GM12878 (cell line): ENCODE measurements around the gene DDX51. TPM values are rescaled to one million over a fixed set of nuclear protein-coding genes. Genes with fewer than 3 reads are reported as not detected.

Experiments used
- ATAC-seq: fragments of 200-7000 bp; cut with Tn5 transposase; 3 replicates; pipeline ENCODE4 v1.9.1; 2020; ENCODE audit warnings: mild to moderate bottlenecking, moderate library complexity
- BruUV-seq: library from RNA; stranded (reverse); fragments of 400-500 nt; replicated peaks from 2 replicates; lab custom pipeline; 2021; lab: Mats Ljungman, UMichigan
- CTCF ChIA-PET: fragments of 300-600 bp; sonication (Branson Sonifier 250); formaldehyde crosslinking; extraction: SDS; loops from one replicate; lab custom pipeline; 2021; ENCODE audit warnings: inconsistent platforms; lab: Yijun Ruan, JAX
- POLR2A ChIA-PET: fragments of 350-600 bp; formaldehyde crosslinking; extraction: SDS; loops from one replicate; lab custom pipeline; 2021; ENCODE audit warnings: inconsistent platforms; lab: Charles Lee
- RAD21 ChIA-PET: fragments of 300-600 bp; sonication (Branson Sonifier 250); formaldehyde crosslinking; loops from one replicate; lab custom pipeline; 2023; ENCODE audit warnings: antibody characterized with exemption; ENCODE audit not compliant: unreplicated experiment; lab: Charles Lee
- SMC1A ChIA-PET: fragments of 300-600 bp; sonication (Branson Sonifier 250); formaldehyde crosslinking; loops from one replicate; lab custom pipeline; 2023; ENCODE audit not compliant: unreplicated experiment, uncharacterized antibody; lab: Charles Lee
- DNase-seq: peaks from one replicate; pipeline ENCODE4 v3.0.0-alpha.2; 2011; ENCODE audit warnings: low read depth, low spot score
- FAIRE-seq: peaks from 3 replicates; lab custom pipeline; 2011; peaks lifted over from hg19 to GRCh38; lab: Jason Lieb, UNC
- H2AFZ ChIP-seq: 2 replicates; pipeline ENCODE4 v1.6.0; 2011; ENCODE audit warnings: low read depth, low read length, control low read depth; ENCODE audit not compliant: control insufficient read depth
- H3K27ac ChIP-seq: 2 replicates; pipeline ENCODE4 v1.5.1; 2011; ENCODE audit warnings: control low read depth; ENCODE audit not compliant: control insufficient read depth, insufficient read depth
- H3K27me3 ChIP-seq, 2 experiments: replicated peaks in 1 of 2; 2 replicates each; pipeline versions ENCODE4 v1.6.0 to v1.6.1; 2011; ENCODE audit warnings: low read length in 1 of 2; ENCODE audit not compliant: control insufficient read depth in 2 of 2, insufficient read depth in 2 of 2
- H3K36me3 ChIP-seq, 2 experiments: 2 replicates each; pipeline ENCODE4 v1.5.1; 2011; ENCODE audit warnings: low read length in 1 of 2; ENCODE audit not compliant: control insufficient read depth in 2 of 2, insufficient read depth in 2 of 2
- H3K4me1 ChIP-seq: 2 replicates; pipeline ENCODE4 v1.6.1; 2011; ENCODE audit warnings: mild to moderate bottlenecking, low read length, moderate library complexity, mixed read lengths; ENCODE audit not compliant: control insufficient read depth, insufficient read depth
- H3K4me2 ChIP-seq: 2 replicates; pipeline ENCODE4 v1.6.0; 2011; ENCODE audit warnings: control low read depth; ENCODE audit not compliant: control insufficient read depth, insufficient read depth
- H3K4me3 ChIP-seq: fragments of 200-600 bp; sonication (generic); 2 replicates; pipeline ENCODE4 v1.5.1; 2016
- H3K79me2 ChIP-seq: 2 replicates; pipeline ENCODE4 v1.6.0; 2011; ENCODE audit warnings: low read length; ENCODE audit not compliant: control insufficient read depth, insufficient read depth
- H3K9ac ChIP-seq: 2 replicates; pipeline ENCODE4 v1.8.0; 2011; ENCODE audit warnings: low read length, control low read depth, mixed read lengths; ENCODE audit not compliant: control insufficient read depth, insufficient read depth
- H3K9me3 ChIP-seq: replicated peaks from 3 replicates; pipeline ENCODE4 v1.5.1; 2011; ENCODE audit warnings: mild to moderate bottlenecking, low read length; ENCODE audit not compliant: control insufficient read depth, insufficient read depth
- H4K20me1 ChIP-seq: 2 replicates; pipeline ENCODE4 v1.6.0; 2011; ENCODE audit not compliant: control insufficient read depth, insufficient read depth
- ASH2L ChIP-seq: fragments of 300-600, 200-600 bp; sonication (generic); IDR thresholded peaks from 2 replicates; pipeline ENCODE4 v1.6.1; 2017; ENCODE audit warnings: low read depth, mild to moderate bottlenecking, borderline replicate concordance
- BRCA1 ChIP-seq: IDR thresholded peaks from 2 replicates; pipeline ENCODE4 v1.6.1; 2011; ENCODE audit warnings: low read depth, low read length, improper control_type of control experiment
- CHD2 ChIP-seq: IDR thresholded peaks from 2 replicates; pipeline ENCODE4 v1.6.1; 2011; ENCODE audit warnings: low read depth, low read length, improper control_type of control experiment, borderline replicate concordance
- CUX1 ChIP-seq: IDR thresholded peaks from 2 replicates; pipeline ENCODE4 v1.6.1; 2012; ENCODE audit warnings: improper control_type of control experiment, low read depth, low read length; ENCODE audit not compliant: insufficient replicate concordance
- FOS ChIP-seq: IDR thresholded peaks from 3 replicates; pipeline ENCODE4 v1.6.1; 2011; ENCODE audit warnings: borderline replicate concordance; ENCODE audit not compliant: insufficient read length; ENCODE audit errors: extremely low read depth
- NBN ChIP-seq: fragments of 450-650 bp; IDR thresholded peaks from 2 replicates; pipeline ENCODE4 v1.6.1; 2016
- POLR2A ChIP-seq: IDR thresholded peaks from 2 replicates; pipeline ENCODE4 v1.6.1; 2011; ENCODE audit warnings: low read depth, mild to moderate bottlenecking, low read length
- POLR2AphosphoS5 ChIP-seq: IDR thresholded peaks from 2 replicates; pipeline ENCODE4 v1.6.1; 2011; ENCODE audit warnings: mild to moderate bottlenecking, low read length, inconsistent platforms
- PRDM15 ChIP-seq: fragments of 450-650 bp; formaldehyde crosslinking; IDR thresholded peaks from 2 replicates; pipeline ENCODE4 v1.4.0; 2020; ENCODE audit warnings: mild to moderate bottlenecking, moderate library complexity
- RELB ChIP-seq: fragments of 450-650 bp; IDR thresholded peaks from 2 replicates; pipeline ENCODE4 v1.6.1; 2017; ENCODE audit warnings: low read depth, mild to moderate bottlenecking, moderate library complexity
- SMARCA5 ChIP-seq: fragments of 450-650 bp; IDR thresholded peaks from 2 replicates; pipeline ENCODE4 v1.6.1; 2017; ENCODE audit warnings: mild to moderate bottlenecking
- SUZ12 ChIP-seq: fragments of 200-600 bp; sonication (generic); IDR thresholded peaks from one replicate; pipeline ENCODE4 v1.6.1; 2018; ENCODE audit warnings: antibody characterized with exemption, mild to moderate bottlenecking; ENCODE audit not compliant: unreplicated experiment
- WRNIP1 ChIP-seq: IDR thresholded peaks from 2 replicates; pipeline ENCODE4 v1.6.1; 2011; ENCODE audit warnings: low read depth, low read length, improper control_type of control experiment, borderline replicate concordance
- WGBS: methylation state at CpG from one replicate; pipeline ENCODE4 v1.1.6; 2016; ENCODE audit warnings: low lambda C conversion rate; ENCODE audit not compliant: insufficient replicate concordance, insufficient coverage; ENCODE audit errors: missing lambda C conversion rate; 5-methylcytosine and 5-hydroxymethylcytosine counted together
- in situ Hi-C: fragments of 300-500 bp; cut with MboI; formaldehyde crosslinking; loops from 9 replicates; pipeline ENCODE4 v1.14.3; 2018; ENCODE audit warnings: mixed read lengths
- intact Hi-C: fragments of 100-400 bp; cut with micrococcal nuclease; formaldehyde crosslinking; loops from one replicate; pipeline ENCODE4 v1.14.2; 2022; ENCODE audit not compliant: unreplicated experiment
- polyA plus RNA-seq, 11 experiments: library from polyadenylated mRNA; depleted of rRNA in 4 of 11; unstranded in 6 of 11; stranded (reverse) in 5 of 11; fragments of >200 nt; fragmentation: Nextera tagmentation in 4 of 11; fragmentation: Illumina TruSeq in 1 of 11; extraction: Ambion mirVana in 4 of 11; extraction: Trizol in 1 of 11; gene quantifications; 1 replicate in 1 of 11; 2 replicates in 10 of 11; pipeline versions ENCODE4 v1.2.1 to v1.2.3, GENCODE V29; 2011 to 2016; ENCODE audit warnings: inconsistent platforms in 2 of 11, missing spikeins in 2 of 11, low read depth in 1 of 11
- total RNA-seq, 4 experiments: library from RNA; depleted of rRNA in 3 of 4; stranded (reverse); fragments of >200 nt in 3 of 4; fragmentation: Illumina TruSeq in 1 of 4; extraction: Trizol in 1 of 4; gene quantifications; 2 replicates each; pipeline versions ENCODE4 v1.2.1 to v1.2.3, GENCODE V29; 2013 to 2021

The DDX51 gene
- total and polyA plus RNA-seq, 10 of the 15 experiments (the other 5 are each of a cell fraction or from before 2014, with no cell fraction given) = 0.97 to 29.1 (median 9.8) TPM

GRCh38 chr12:132185705-132186104 lies 41.6 kb upstream of the DDX51 start:
- FAIRE-seq (no peak), ATAC-seq (no peak), DNase-seq (no peak)
- no peaks in the 10 kb centered on the region for H3K36me3 ChIP-seq
- H3K4me1 ChIP-seq = no peaks in the 10 kb centered on the region
- H3K4me3 ChIP-seq = no peak overlapping the region
- H2AFZ ChIP-seq = no peak overlapping the region
- ChIA-PET POLR2A (no interaction called here), SMC1A (no interaction called here), RAD21 (no interaction called here), CTCF (no interaction called here)
- H3K79me2 ChIP-seq = no peaks in the 10 kb centered on the region
- H4K20me1 ChIP-seq = no peaks in the 10 kb centered on the region
- BruUV-seq = no TSS peak
- intact Hi-C loops (no loop called here), in situ Hi-C loops (no loop called here)
- H3K9ac ChIP-seq = no peak overlapping the region
- no peaks in the 10 kb centered on the region for H3K9me3 ChIP-seq
- peaks cover 0 to 2% of the 10 kb centered on the region in 2 experiments; a peak in 2 of 4 replicates for H3K27me3 ChIP-seq
- 35% methylated on average over 16 of the region's 16 CpGs for WGBS
- no peak overlapping the region for H3K27ac ChIP-seq
- H3K4me2 ChIP-seq = no peak overlapping the region
- no peak for TF ChIP-seq SUZ12
- no peak for TF ChIP-seq FOS
- TF ChIP-seq PRDM15 = no peak
- TF ChIP-seq ASH2L = no peak
- no peak for TF ChIP-seq RELB
- no peak for TF ChIP-seq WRNIP1
- no peak for TF ChIP-seq SMARCA5
- no peak for TF ChIP-seq NBN
- TF ChIP-seq POLR2A = no peak
- TF ChIP-seq CHD2 = no peak
- no peak for TF ChIP-seq POLR2AphosphoS5
- no peak for TF ChIP-seq BRCA1
- TF ChIP-seq CUX1 = no peak
